Measurements from ENCODE around the gene NCK2.
A peak's percentile ranks its signal among the peaks of the same experiment; 100 is the strongest.

Gene NCK2

GRCh38 chr2:105744909-105745853, at the start of gene NCK2:
TSS of gene NCK2 (plus strand) at chr2:105744912. CDS start at chr2:105855064, 110,152 bp downstream.
- DNase-seq (ENCODE audit: low spot score) = peak; percentile 71

DNA sequence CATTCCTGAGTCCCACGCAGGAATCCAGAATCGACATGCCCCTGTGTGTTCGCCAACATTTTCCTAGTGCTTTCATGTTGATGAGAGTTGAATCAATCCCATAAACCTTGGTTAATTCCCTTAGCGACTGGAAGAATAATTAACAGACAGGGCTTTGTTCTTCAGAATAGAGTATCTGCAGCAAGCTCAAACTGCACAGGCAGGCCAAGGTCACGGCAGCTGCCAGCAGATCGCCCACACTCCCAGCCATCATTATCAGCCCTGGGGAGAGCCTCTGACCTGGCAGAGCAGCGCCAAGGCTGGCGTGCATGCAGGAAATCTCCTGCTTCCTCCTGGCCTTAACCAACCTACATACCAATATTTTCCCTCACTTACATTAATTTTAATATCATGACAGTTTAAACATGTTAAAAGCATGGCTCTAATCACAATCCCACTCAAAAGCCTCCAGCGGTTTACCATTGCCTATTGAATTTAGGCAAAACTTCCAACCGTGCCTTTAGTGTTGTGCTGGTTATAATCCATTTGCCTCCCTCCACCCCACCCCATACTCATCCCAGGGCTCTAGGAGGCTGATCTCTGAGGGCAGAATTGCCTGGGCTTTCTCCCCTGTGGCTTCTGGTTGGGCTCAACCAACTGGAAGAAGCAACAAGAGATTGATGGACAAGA, 46.8 kb upstream of the NCK2 start:
- no peak for DNase-seq (ENCODE audit: low spot score)

DNA sequence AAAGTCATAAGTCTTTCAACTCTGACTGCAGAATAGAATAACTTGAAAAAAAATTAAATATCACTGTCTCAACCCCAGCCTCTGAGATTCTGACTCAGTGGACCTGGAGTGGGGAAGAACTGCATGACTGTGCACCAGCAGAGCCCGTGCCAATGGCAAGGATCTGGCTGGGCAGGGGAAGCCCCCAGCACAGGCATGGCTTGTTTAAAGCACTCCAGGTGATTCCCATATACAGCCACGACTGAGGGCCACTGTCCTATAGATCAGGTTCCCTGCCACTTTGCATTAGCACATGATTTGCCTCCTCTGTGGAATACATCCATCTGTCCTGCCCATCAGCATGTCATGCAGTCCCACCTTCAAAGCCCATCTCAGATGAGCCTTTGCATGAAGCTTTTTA, 45.9 kb upstream of the NCK2 start:
- no peak for DNase-seq (ENCODE audit: low spot score)

DNA sequence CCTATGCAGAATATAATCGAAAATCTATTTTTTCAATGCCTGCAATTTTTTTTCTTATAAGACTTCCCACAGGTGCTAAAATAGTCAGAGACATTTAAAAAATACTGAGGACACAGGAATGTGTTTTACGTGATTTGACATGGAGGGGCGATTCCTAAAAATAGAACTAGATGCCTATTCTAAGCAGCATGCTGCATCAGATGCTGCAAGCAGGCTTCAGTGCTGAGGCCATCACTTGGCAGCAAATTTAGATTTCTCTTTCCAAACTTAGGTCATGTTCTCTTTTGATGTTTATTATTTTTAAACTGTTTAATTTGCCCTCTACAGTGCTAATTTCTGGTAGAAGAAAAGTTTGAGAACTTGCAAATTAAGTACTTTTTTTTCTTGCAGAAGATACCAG, 43.7 kb upstream of the NCK2 start:
- DNase-seq (ENCODE audit: low spot score) = no peak

- no peak for DNase-seq (ENCODE audit: low spot score)
These were observed 36.0 kb upstream of the NCK2 start for GRCh38 chr2:105708697-105709096.

- DNase-seq (ENCODE audit: low spot score) = no peak
These were observed 33.3 kb upstream of the NCK2 start for GRCh38 chr2:105711394-105711793.

GRCh38 chr2:105712166-105712915, 32.4 kb upstream of the NCK2 start:
- no peak for DNase-seq (ENCODE audit: low spot score)

DNA sequence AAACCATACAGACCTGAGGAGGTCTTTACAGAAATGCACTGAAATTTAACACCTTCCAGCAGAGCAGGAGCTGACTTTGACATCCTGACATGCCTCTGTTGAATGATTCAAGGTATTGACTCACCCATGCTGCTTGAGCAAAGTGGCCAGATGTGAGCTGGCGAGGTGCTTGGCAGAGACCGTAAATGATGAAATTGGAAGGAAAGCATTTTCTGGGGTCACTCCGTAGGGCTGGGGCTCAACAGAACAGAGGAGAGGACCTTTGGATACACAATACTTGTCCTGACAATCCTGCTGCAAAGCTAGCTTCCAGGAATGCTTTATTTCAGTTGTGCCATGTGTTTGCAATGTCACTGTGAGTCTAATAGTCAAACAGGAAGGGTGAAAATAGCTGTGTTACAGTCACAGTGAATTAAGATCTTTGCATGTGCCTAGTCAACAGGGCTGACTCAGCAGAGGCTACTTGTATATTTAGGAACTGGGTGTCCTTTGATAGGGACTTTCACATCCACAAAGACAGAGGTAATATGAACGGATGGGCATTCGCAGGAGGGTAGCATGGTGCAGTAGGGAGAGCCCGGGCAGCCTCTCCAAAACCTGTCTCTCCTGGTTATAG, 31.6 kb upstream of the NCK2 start:
- DNase-seq (ENCODE audit: low spot score) = no peak

DNA sequence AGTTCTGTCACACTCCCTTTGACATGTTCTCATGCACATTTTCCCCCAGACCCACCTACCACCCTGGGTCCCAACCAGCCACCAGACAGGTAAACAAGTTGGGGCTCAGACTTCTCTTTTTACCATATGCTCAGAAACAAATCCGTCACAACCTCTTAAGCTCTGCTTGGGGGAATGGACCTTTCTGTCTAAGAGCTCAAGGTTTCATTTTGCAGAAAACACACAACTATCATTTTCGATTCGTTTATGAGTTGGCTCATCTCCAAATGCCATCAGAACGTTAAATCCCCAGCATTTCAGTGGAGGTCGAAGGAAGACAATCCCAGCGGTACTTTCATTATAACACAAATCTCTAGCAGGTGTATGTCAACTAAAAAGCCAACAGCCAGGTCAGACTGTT, 30.6 kb upstream of the NCK2 start:
- DNase-seq (ENCODE audit: low spot score) = no peak

DNA sequence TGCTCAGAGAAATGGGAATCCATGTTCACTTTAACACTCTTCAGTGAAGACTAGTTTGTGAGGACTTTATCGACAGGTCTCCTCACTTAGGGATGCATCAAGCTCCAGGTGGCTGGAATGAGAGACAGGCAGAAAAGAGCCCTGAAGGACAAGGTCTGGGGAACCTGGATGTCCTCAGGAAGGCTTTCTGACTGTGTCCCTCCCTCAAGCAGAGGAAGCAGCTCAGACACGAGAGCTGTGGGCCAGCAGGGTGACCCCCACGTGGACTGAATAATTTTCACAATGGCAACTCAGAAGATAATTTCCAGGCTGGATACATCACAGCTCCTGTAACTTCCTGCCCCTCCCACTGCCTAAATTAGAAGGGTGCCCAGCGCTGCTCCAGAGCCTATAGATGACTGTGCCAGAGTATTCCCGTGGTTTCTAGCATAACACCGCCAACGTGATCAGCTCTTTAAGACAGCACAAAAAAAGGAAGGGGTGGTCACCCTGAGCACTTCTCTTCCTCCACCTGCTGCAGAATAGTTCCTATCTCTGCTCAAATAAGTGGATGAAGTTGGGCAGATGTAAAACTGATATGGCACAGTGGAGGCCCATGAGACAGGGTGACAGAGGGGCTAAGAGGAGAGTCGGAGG, 25.7 kb upstream of the NCK2 start:
- no peak for DNase-seq (ENCODE audit: low spot score)

GRCh38 chr2:105721991-105722511, 22.7 kb upstream of the NCK2 start:
- DNase-seq (ENCODE audit: low spot score) = no peak

- no peak for DNase-seq (ENCODE audit: low spot score)
These were observed 21.9 kb upstream of the NCK2 start for GRCh38 chr2:105722726-105723297.

DNA sequence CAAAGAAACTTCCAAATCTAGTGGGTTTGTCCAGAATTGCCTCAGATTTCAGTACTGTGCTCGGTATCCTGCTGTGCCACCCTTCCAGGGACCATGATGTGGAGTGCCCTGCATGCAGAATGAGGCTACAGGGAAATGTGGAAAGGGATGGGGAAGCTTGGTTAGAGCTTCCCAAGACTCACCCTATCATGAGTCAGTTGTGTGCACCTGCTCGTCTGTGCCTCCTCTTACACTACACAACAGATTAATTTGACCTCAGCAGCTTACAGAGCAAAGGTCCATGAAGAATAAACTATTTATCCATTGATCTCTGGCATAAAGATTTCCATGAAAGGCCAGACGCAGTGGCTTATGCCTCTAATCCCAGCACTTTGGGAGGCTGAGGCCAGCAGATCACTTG, 21.3 kb upstream of the NCK2 start:
- DNase-seq (ENCODE audit: low spot score) = no peak

- no peak for DNase-seq (ENCODE audit: low spot score)
These were observed 19.3 kb upstream of the NCK2 start for GRCh38 chr2:105725388-105725787.

DNA sequence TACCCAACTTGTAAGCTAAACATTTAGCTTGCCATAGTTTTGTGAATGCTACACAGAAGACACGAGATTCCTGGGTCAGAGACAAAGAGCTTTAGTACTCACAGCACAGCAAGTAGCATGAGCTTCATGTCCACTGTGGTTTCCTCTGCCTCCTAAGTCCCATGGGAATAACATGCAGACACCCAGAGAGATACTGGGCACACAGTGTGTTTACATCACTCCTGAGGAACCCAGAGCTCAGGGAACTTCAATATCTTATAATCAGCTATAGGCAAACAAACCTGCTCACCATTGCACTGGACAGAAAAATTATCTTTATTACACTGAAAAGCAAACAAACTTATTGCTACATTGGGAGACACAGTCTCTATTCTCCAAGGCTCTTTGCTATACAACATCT, 14.5 kb upstream of the NCK2 start:
- no peak for DNase-seq (ENCODE audit: low spot score)

GRCh38 chr2:105731511-105731910, 13.2 kb upstream of the NCK2 start:
- no peak for DNase-seq (ENCODE audit: low spot score)

DNA sequence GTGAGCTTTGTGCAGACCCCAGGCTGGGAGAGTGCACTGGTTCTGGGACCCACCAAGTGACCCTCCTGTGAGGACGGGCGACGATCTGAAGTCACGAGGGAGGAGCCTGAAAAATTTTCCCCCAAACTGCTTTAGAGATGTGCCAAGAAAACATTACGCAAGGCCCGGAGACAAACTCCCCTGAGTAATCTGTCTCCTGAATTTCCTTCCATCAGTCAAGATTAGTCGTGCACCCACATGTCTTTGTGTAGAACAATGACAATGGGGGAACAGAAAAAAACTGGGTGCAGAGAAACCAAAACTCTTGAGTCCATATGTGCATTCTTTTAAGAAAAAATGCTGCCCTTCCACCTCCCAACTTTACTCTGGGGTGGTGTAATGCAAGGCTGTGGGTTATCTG, 12.6 kb upstream of the NCK2 start:
- no peak for DNase-seq (ENCODE audit: low spot score)

DNA sequence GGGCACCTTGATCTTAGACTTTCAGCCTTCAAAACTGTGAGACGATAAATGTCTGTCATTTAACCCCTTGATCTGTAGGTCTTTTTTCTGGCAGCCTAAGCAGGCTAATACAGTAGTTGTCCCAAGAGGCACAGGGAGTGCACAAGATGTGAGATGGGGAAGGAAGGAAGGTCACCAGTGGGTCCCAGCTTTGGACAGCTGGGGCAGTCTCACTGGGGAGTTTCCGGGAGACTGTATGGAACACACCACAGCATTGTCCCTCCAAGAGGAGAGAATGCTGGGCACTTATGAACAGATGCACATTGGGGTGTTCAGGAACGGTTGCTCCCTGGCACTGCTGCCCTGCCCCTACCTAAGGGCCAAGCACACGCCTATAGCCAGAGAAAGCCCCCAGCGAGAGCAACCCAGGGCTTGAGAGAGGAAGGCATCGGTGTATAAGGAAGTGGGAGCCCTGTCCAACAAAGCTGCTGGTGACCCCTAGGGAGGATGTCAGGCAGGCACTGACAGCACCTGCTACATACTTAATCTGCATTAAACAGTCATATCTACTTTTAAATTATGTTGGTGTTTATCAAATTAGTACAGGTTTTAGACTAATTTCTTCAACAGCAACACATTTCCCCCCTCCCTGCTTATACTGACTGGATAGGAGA, 11.6 kb upstream of the NCK2 start:
- no peak for DNase-seq (ENCODE audit: low spot score)

GRCh38 chr2:105733875-105734274, 10.8 kb upstream of the NCK2 start:
- DNase-seq (ENCODE audit: low spot score) = no peak

DNA sequence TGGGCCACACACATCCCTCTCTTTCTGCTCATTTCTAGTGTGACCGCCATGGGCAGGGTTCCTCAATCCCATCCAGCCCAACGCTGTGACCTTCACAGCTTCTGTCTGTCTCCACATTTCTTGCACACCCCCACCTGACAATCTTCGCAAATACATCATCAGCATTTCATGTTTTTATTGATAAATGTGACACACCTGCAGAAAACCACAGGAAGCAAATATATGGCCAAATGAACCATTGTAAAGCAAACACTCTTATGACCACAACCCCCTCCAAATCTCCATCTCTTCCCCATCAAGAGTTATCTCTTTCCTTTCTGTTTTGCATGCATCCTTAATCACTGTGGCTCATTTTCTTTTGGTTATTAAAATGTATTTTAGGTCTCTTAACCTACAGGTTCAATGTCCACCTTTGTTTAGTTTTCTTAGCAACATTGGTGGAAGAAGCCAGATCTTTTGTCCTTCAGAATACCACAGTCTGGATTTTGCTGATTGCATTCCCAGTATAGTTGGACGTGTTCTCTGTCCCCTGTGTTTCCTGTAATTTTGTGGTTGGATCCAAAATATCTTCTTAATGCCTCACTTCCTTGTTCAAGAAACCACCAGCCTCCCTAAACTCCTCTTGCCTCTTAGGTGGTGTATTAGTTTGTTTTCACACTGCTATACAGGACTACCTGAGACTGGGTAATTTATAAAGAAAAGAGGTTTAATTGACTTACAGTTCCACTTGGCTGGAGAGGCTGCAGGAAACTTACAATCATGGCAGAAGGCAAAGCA, 9.8 kb upstream of the NCK2 start:
- DNase-seq (ENCODE audit: low spot score) = no peak

Data from ecto neural progenitor cell (in vitro differentiated cells).